Calu3 (cell line): ENCODE data around the gene LRRC28. TPM values are rescaled to one million over a fixed set of nuclear protein-coding genes. Genes with fewer than 3 reads are reported as not detected.
A peak's percentile ranks its signal among the peaks of the same experiment; 100 is the strongest.

ENCODE experiments used
- Bru-seq: library from RNA; stranded (reverse); fragments of 400-500 nt; gene quantifications from one replicate; lab custom pipeline; 2021; lab: Mats Ljungman, UMichigan
- BruChase-seq, 2 experiments: library from RNA; stranded (reverse); fragments of 400-500 nt; gene quantifications; one replicate each; lab custom pipeline; 2021; lab: Mats Ljungman, UMichigan
- BruUV-seq: library from RNA; stranded (reverse); fragments of 400-500 nt; replicated peaks from 2 replicates; lab custom pipeline; 2021; lab: Mats Ljungman, UMichigan
- CTCF ChIA-PET: fragments of 300-600 bp; sonication (Branson Sonifier 250); formaldehyde crosslinking; loops from one replicate; lab custom pipeline; 2022; ENCODE audit warnings: antibody characterized with exemption; lab: Charles Lee
- DNase-seq: peaks from one replicate; pipeline ENCODE4 v3.0.0; 2022
- H3K27ac Mint-ChIP-seq: one replicate; pipeline ENCODE4 v1.8.0; 2022; ENCODE audit warnings: mixed read lengths; ENCODE audit not compliant: unreplicated experiment
- H3K27me3 Mint-ChIP-seq: one replicate; pipeline ENCODE4 v1.8.0; 2022; ENCODE audit warnings: mixed read lengths; ENCODE audit not compliant: unreplicated experiment
- H3K36me3 Mint-ChIP-seq: one replicate; pipeline ENCODE4 v1.8.0; 2022; ENCODE audit warnings: mild to moderate bottlenecking, moderate library complexity, mixed read lengths; ENCODE audit not compliant: insufficient read depth, unreplicated experiment
- H3K4me1 Mint-ChIP-seq: one replicate; pipeline ENCODE4 v1.8.0; 2022; ENCODE audit warnings: mild to moderate bottlenecking, low read depth, mixed read lengths; ENCODE audit not compliant: unreplicated experiment
- H3K4me3 Mint-ChIP-seq: one replicate; pipeline ENCODE4 v1.8.0; 2022; ENCODE audit warnings: mild to moderate bottlenecking, low read depth, moderate library complexity, mixed read lengths; ENCODE audit not compliant: unreplicated experiment
- H3K9me3 Mint-ChIP-seq: one replicate; pipeline ENCODE4 v1.8.0; 2022; ENCODE audit warnings: low read depth, mixed read lengths; ENCODE audit not compliant: unreplicated experiment
- intact Hi-C: fragments of 100-400 bp; cut with micrococcal nuclease; formaldehyde crosslinking; loops from one replicate; pipeline ENCODE4 v1.10.0; 2022; ENCODE audit not compliant: unreplicated experiment
- long read RNA-seq: library from polyadenylated mRNA; stranded (forward); transcript quantifications from one replicate; pipeline ENCODE4 v2.0.0, GENCODE V29; 2022
- total RNA-seq: library from RNA; stranded (reverse); gene quantifications from 2 replicates; pipeline ENCODE4 v1.2.3, GENCODE V29; 2022
- TF ChIP-seq, protein P1 (sequence below): fragments of 200-600 bp; IDR thresholded peaks from one replicate; pipeline ENCODE4 v1.8.0; 2022; ENCODE audit warnings: antibody characterized with exemption; ENCODE audit not compliant: unreplicated experiment

The LRRC28 gene
- total RNA-seq (15.9 and 21.8 TPM in 2 replicates), Bru-seq, nascent RNA (percentile 61 among the genes with signal in this experiment), BruChase-seq, experiment 1, labeled RNA remaining after a 6-hour chase (percentile 51 among the genes with signal in this experiment), BruChase-seq, experiment 2, labeled RNA remaining after a 2-hour chase (percentile 53 among the genes with signal in this experiment)
- long read RNA-seq, full-length matches to known transcripts: 5 of 10 reads
- long read RNA-seq, partial matches to known transcripts: 2 of 10 reads
- long read RNA-seq, other reads (novel, unspliced or antisense): 3 of 10 reads

- intact Hi-C loops: loop anchor here (1.0 to 5.0 kb wide), 2 partner anchors 376 to 452 kb away; no protein-coding TSS in a partner anchor
- Mint-ChIP-seq H3K4me1 (peaks cover 24% of the 10 kb centered on the region), H3K27me3 (no peaks in the 10 kb centered on the region), H3K27ac (peak within 1 kb of the TSS; percentile 91), H3K36me3 (peaks cover 16% of the 10 kb centered on the region), H3K9me3 (no peaks in the 10 kb centered on the region), H3K4me3 (no peak within 1 kb of the TSS)
- peak; percentile 98 for DNase-seq
- TF ChIP-seq, protein P1, sequence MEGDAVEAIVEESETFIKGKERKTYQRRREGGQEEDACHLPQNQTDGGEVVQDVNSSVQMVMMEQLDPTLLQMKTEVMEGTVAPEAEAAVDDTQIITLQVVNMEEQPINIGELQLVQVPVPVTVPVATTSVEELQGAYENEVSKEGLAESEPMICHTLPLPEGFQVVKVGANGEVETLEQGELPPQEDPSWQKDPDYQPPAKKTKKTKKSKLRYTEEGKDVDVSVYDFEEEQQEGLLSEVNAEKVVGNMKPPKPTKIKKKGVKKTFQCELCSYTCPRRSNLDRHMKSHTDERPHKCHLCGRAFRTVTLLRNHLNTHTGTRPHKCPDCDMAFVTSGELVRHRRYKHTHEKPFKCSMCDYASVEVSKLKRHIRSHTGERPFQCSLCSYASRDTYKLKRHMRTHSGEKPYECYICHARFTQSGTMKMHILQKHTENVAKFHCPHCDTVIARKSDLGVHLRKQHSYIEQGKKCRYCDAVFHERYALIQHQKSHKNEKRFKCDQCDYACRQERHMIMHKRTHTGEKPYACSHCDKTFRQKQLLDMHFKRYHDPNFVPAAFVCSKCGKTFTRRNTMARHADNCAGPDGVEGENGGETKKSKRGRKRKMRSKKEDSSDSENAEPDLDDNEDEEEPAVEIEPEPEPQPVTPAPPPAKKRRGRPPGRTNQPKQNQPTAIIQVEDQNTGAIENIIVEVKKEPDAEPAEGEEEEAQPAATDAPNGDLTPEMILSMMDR: no peak
- CTCF ChIA-PET: interaction anchor here (0.6 to 2.4 kb wide), 6 partner anchors 21 to 667 kb away, joined by 3 to 11 read pairs (median 7); partner anchors contain the start of gene LYSMD4
- TSS peak; percentile 87 for BruUV-seq
These were observed at the start of gene LRRC28 for GRCh38 chr15:99250857-99251841. Gene LRRC28, plus strand, starts transcription at chr15:99251481. Its CDS starts 4,477 bp downstream, at chr15:99255958.

- no peak overlapping the region for H3K4me3 Mint-ChIP-seq
These were observed 49.1 kb upstream of the LRRC28 start for GRCh38 chr15:99202176-99202552.

GRCh38 chr15:99207672-99208071 lies 43.6 kb upstream of the LRRC28 start:
- Mint-ChIP-seq H3K27ac (no peak overlapping the region), H3K27me3 (no peaks in the 10 kb centered on the region), H3K4me1 (no peaks in the 10 kb centered on the region), H3K36me3 (no peaks in the 10 kb centered on the region), H3K9me3 (peaks cover 6% of the 10 kb centered on the region), H3K4me3 (no peak overlapping the region)
- no TSS peak for BruUV-seq
- TF ChIP-seq, protein P1: no peak
- no peak for DNase-seq
- CTCF ChIA-PET: interaction anchor here (1.2 kb wide), 1 partner anchor 107 kb away, joined by 4 read pairs; no protein-coding TSS in a partner anchor
- intact Hi-C loops: no loop called here

More at GRCh38 chr15:99202176-99202552, 49.1 kb upstream of the LRRC28 start:
- no peak overlapping the region for H3K27ac Mint-ChIP-seq
- TF ChIP-seq, protein P1: no peak
- BruUV-seq: no TSS peak
- peaks cover 6% of the 10 kb centered on the region for H3K9me3 Mint-ChIP-seq
- no peaks in the 10 kb centered on the region for H3K27me3 Mint-ChIP-seq
- CTCF ChIA-PET: interaction anchor here (1.1 kb wide), 1 partner anchor 69 kb away, joined by 4 read pairs; no protein-coding TSS in a partner anchor
- no peaks in the 10 kb centered on the region for H3K36me3 Mint-ChIP-seq
- DNase-seq: no peak
- no peaks in the 10 kb centered on the region for H3K4me1 Mint-ChIP-seq
- intact Hi-C loops: no loop called here

DNA sequence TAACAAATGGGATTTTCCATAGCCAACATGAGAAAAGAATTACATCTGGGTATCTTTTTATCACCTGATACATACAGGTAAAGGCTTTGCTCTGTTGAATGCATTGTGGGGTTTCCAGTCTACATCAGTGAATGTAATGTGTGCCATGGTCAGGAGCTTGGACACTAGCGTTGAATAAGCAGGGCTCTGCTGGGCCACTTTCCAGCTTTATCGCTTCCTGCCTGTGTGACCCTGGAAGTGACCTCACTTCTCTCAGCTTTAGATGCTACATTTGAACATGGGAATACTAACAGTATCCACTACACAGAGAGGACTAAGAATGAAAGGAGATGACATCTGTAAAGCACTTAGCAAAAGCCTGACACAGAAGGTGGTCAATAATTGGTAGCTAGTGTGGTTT lies 42.0 kb upstream of the LRRC28 start:
- Mint-ChIP-seq H3K9me3 (peaks cover 6% of the 10 kb centered on the region), H3K27me3 (no peaks in the 10 kb centered on the region), H3K4me3 (no peak overlapping the region), H3K4me1 (no peaks in the 10 kb centered on the region), H3K36me3 (no peaks in the 10 kb centered on the region), H3K27ac (no peak overlapping the region)
- intact Hi-C loops: no loop called here
- CTCF ChIA-PET: no interaction called here
- no peak for DNase-seq
- TF ChIP-seq, protein P1: no peak
- BruUV-seq: no TSS peak
